IMR-90 (cell line): ENCODE data around the gene SLC52A3. TPM values are rescaled to one million over a fixed set of nuclear protein-coding genes. Genes with fewer than 3 reads are reported as not detected.

Experiments
- ATAC-seq: fragments of 200-7000 bp; cut with Tn5 transposase; 2 replicates; pipeline ENCODE4 v1.9.1; 2020; ENCODE audit warnings: low read depth, mild to moderate bottlenecking, moderate library complexity
- BruUV-seq: library from RNA; stranded (reverse); fragments of 400-500 nt; replicated peaks from 2 replicates; lab custom pipeline; 2021; lab: Mats Ljungman, UMichigan
- CTCF ChIA-PET: fragments of 300-600 bp; formaldehyde crosslinking; extraction: SDS; loops from one replicate; lab custom pipeline; 2021; ENCODE audit warnings: antibody characterized with exemption; lab: Yijun Ruan, JAX
- POLR2A ChIA-PET: fragments of 300-600 bp; sonication (Branson Sonifier 250); formaldehyde crosslinking; loops from one replicate; lab custom pipeline; 2022; ENCODE audit warnings: antibody characterized with exemption; ENCODE audit not compliant: unreplicated experiment; lab: Charles Lee
- DNase-seq: peaks from one replicate; pipeline ENCODE4 v3.0.0; 2013
- H2AFZ ChIP-seq: replicated peaks from 2 replicates; pipeline ENCODE3; 2013; ENCODE audit warnings: low read length, mild to moderate bottlenecking; ENCODE audit not compliant: poor library complexity
- H2AK5ac ChIP-seq: 2 replicates; pipeline ENCODE4 v1.6.1; 2013; ENCODE audit warnings: low read depth, low read length, inconsistent platforms
- H2AK9ac ChIP-seq: replicated peaks from 2 replicates; pipeline ENCODE3; 2013; ENCODE audit warnings: mild to moderate bottlenecking, low read depth, low read length, moderate library complexity; ENCODE audit not compliant: poor library complexity
- H2BK120ac ChIP-seq: 2 replicates; pipeline ENCODE4 v1.6.1; 2013; ENCODE audit warnings: low read depth, low read length, inconsistent platforms
- H2BK15ac ChIP-seq: 3 replicates; pipeline ENCODE4 v1.6.1; 2013; ENCODE audit warnings: low read depth, low read length, inconsistent platforms
- H2BK20ac ChIP-seq: 2 replicates; pipeline ENCODE4 v1.6.1; 2013; ENCODE audit warnings: low read depth, mild to moderate bottlenecking, inconsistent platforms, low read length, moderate library complexity
- H2BK5ac ChIP-seq: 2 replicates; pipeline ENCODE4 v1.6.1; 2013; ENCODE audit warnings: mild to moderate bottlenecking, low read depth, low read length, inconsistent platforms; ENCODE audit not compliant: poor library complexity, severe bottlenecking
- H3K14ac ChIP-seq: replicated peaks from 2 replicates; pipeline ENCODE4 v1.6.1; 2013; ENCODE audit warnings: low read depth, low read length, inconsistent platforms
- H3K18ac ChIP-seq: 2 replicates; pipeline ENCODE4 v1.6.1; 2013; ENCODE audit warnings: low read depth, low read length, control low read depth
- H3K23ac ChIP-seq: 2 replicates; pipeline ENCODE4 v1.6.1; 2013; ENCODE audit warnings: low read depth, low read length, inconsistent platforms
- H3K27ac ChIP-seq: 2 replicates; pipeline ENCODE4 v1.5.1; 2013; ENCODE audit warnings: mild to moderate bottlenecking, control low read depth, low read length; ENCODE audit not compliant: insufficient read depth
- H3K27me3 ChIP-seq: 2 replicates; pipeline ENCODE4 v1.6.1; 2013; ENCODE audit warnings: low read length; ENCODE audit not compliant: control insufficient read depth, insufficient read depth
- H3K36me3 ChIP-seq: 2 replicates; pipeline ENCODE4 v1.6.1; 2013; ENCODE audit warnings: low read length, mixed read lengths; ENCODE audit not compliant: control insufficient read depth, insufficient read depth
- H3K4ac ChIP-seq: 2 replicates; pipeline ENCODE4 v1.6.1; 2013; ENCODE audit warnings: low read depth, low read length, inconsistent platforms
- H3K4me1 ChIP-seq: 2 replicates; pipeline ENCODE4 v1.6.1; 2013; ENCODE audit warnings: low read length, mixed read lengths; ENCODE audit not compliant: control insufficient read depth, insufficient read depth
- H3K4me2 ChIP-seq: 2 replicates; pipeline ENCODE4 v1.6.1; 2013; ENCODE audit warnings: low read depth, mild to moderate bottlenecking, control low read depth, low read length, moderate library complexity
- H3K4me3 ChIP-seq: 2 replicates; pipeline ENCODE4 v1.5.1; 2013; ENCODE audit warnings: low read depth, mild to moderate bottlenecking, control low read depth, low read length, moderate library complexity; ENCODE audit not compliant: insufficient read depth
- H3K56ac ChIP-seq: 2 replicates; pipeline ENCODE4 v1.6.1; 2013; ENCODE audit warnings: low read length, inconsistent platforms; ENCODE audit not compliant: insufficient read depth; ENCODE audit errors: extremely low read depth
- H3K79me1 ChIP-seq, 2 experiments: 2 replicates each; pipeline ENCODE4 v1.6.1; 2013; ENCODE audit warnings: low read length in 2 of 2, inconsistent platforms in 1 of 2, low read depth in 1 of 2
- H3K9ac ChIP-seq: 2 replicates; pipeline ENCODE4 v1.6.1; 2013; ENCODE audit warnings: low read depth, low read length, control low read depth
- H3K9me1 ChIP-seq: 2 replicates; pipeline ENCODE4 v1.6.1; 2013; ENCODE audit warnings: low read length, inconsistent platforms; ENCODE audit not compliant: insufficient read depth
- H3K9me3 ChIP-seq: 2 replicates; pipeline ENCODE4 v1.6.1; 2013; ENCODE audit warnings: low read length; ENCODE audit not compliant: control insufficient read depth, insufficient read depth
- H4K20me1 ChIP-seq: 2 replicates; pipeline ENCODE4 v1.6.1; 2013; ENCODE audit warnings: low read length, inconsistent platforms; ENCODE audit not compliant: insufficient read depth
- H4K5ac ChIP-seq: 2 replicates; pipeline ENCODE4 v1.6.1; 2013; ENCODE audit warnings: mild to moderate bottlenecking, low read depth, low read length, control low read depth
- H4K8ac ChIP-seq, 2 experiments: 2 replicates each; pipeline ENCODE4 v1.6.1; 2013; ENCODE audit warnings: low read depth in 2 of 2, low read length in 2 of 2, control low read depth in 1 of 2, inconsistent platforms in 1 of 2
- H4K91ac ChIP-seq: 2 replicates; pipeline ENCODE4 v1.6.1; 2013; ENCODE audit warnings: low read depth, low read length, inconsistent platforms; ENCODE audit not compliant: insufficient read depth
- CEBPB ChIP-seq: IDR thresholded peaks from 2 replicates; pipeline ENCODE4 v1.6.1; 2012; ENCODE audit warnings: low read depth, low read length, improper control_type of control experiment
- MAZ ChIP-seq: IDR thresholded peaks from 2 replicates; pipeline ENCODE4 v1.6.1; 2012; ENCODE audit warnings: low read depth, mild to moderate bottlenecking, low read length, improper control_type of control experiment, moderate library complexity, borderline replicate concordance
- WGBS, 2 experiments: methylation state at CpG; one replicate each; pipeline versions ENCODE4 v1.1.5 to v1.1.7; 2013; ENCODE audit warnings: missing lambda C conversion rate in 2 of 2; ENCODE audit not compliant: insufficient read length in 1 of 2; ENCODE audit errors: extremely low coverage in 2 of 2; 5-methylcytosine and 5-hydroxymethylcytosine counted together
- dilution Hi-C: fragments of 300-500 bp; cut with HindIII; formaldehyde crosslinking; loops from one replicate; pipeline ENCODE4 v1.14.3; 2018; ENCODE audit warnings: low sequenced_read_pairs; ENCODE audit not compliant: unreplicated experiment
- in situ Hi-C: fragments of 300-500 bp; cut with MboI; formaldehyde crosslinking; loops from 3 replicates; pipeline ENCODE4 v1.14.3; 2019; ENCODE audit warnings: low sequenced_read_pairs, inconsistent platforms, mixed read lengths
- intact Hi-C: fragments of 100-400 bp; cut with micrococcal nuclease; formaldehyde crosslinking; loops from 2 replicates; pipeline ENCODE4 v1.10.0; 2022
- polyA plus RNA-seq, 3 experiments: library from polyadenylated mRNA; depleted of rRNA; stranded (reverse); fragments of >200 nt; gene quantifications; 2 replicates each; pipeline ENCODE4 v1.2.3, GENCODE V29; 2012; ENCODE audit warnings: low replicate concordance in 1 of 3
- total RNA-seq: library from RNA; depleted of rRNA; stranded (reverse); fragments of >200 nt; gene quantifications from 2 replicates; pipeline ENCODE4 v1.2.3, GENCODE V29; 2012
- TF ChIP-seq, protein P1 (sequence below): fragments of 150-350 bp; IDR thresholded peaks from 2 replicates; pipeline ENCODE4 v1.6.1; 2017; ENCODE audit warnings: mild to moderate bottlenecking, antibody characterized with exemption, low read length, low read depth

The SLC52A3 gene
- total and polyA plus RNA-seq, 2 of the 4 experiments (the other 2 are of a cell fraction) = not detected

DNA sequence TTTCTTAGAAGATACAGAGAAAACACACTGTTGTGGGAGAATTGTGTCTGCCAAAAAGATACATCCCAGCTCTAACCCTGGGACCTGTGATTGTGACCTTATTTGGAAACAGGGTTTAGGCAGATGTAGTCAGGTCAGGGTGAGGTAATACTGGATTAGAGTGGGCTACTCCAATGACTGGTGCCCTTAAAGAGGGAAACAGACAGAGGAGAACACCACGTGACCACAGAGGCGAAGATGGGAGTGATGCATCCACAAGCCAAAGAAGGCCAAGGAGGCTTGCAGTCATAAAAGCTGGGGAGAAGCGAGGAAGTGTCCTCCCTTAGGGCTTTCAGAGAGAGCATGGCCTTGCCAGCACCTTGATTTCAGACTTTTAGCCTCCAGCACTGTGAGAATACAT lies 35.6 kb downstream of the SLC52A3 start:
- ChIA-PET POLR2A (no interaction called here), CTCF (no interaction called here)
- no peak overlapping the region for H4K8ac ChIP-seq
- H3K27me3 ChIP-seq = peaks cover 27% of the 10 kb centered on the region
- no peak overlapping the region for H3K18ac ChIP-seq
- H3K4me3 ChIP-seq = no peak overlapping the region
- no peak overlapping the region for H3K4me2 ChIP-seq
- intact Hi-C loops (no loop called here), dilution Hi-C loops (no loop called here), in situ Hi-C loops (loop anchor here (10.0 kb wide), 1 partner anchor 378 kb away; no protein-coding TSS in a partner anchor)
- H2BK5ac ChIP-seq = no peak overlapping the region
- H3K14ac ChIP-seq = no peak overlapping the region
- no peak overlapping the region for H2AK9ac ChIP-seq
- H4K5ac ChIP-seq = no peak overlapping the region
- H3K9me3 ChIP-seq = no peaks in the 10 kb centered on the region
- H4K91ac ChIP-seq = no peak overlapping the region
- H3K4me1 ChIP-seq = no peaks in the 10 kb centered on the region
- H2AFZ ChIP-seq = no peak overlapping the region
- H3K23ac ChIP-seq = no peak overlapping the region
- H3K56ac ChIP-seq = no peak overlapping the region
- H2AK5ac ChIP-seq = no peak overlapping the region
- WGBS, 2 experiments = 17% methylated on average over 1 of the region's 3 CpGs; no CpG with 5 or more reads in 1 of the 2 experiments
- no peak overlapping the region for H3K9ac ChIP-seq
- H4K20me1 ChIP-seq = no peaks in the 10 kb centered on the region
- no peaks in the 10 kb centered on the region for H3K9me1 ChIP-seq
- DNase-seq (no peak), ATAC-seq (no peak)
- no peak overlapping the region for H3K4ac ChIP-seq
- no peak overlapping the region for H3K27ac ChIP-seq
- no peaks in the 10 kb centered on the region for H3K79me1 ChIP-seq
- H2BK120ac ChIP-seq = no peak overlapping the region
- no peak overlapping the region for H2BK20ac ChIP-seq
- TF ChIP-seq, protein P1, sequence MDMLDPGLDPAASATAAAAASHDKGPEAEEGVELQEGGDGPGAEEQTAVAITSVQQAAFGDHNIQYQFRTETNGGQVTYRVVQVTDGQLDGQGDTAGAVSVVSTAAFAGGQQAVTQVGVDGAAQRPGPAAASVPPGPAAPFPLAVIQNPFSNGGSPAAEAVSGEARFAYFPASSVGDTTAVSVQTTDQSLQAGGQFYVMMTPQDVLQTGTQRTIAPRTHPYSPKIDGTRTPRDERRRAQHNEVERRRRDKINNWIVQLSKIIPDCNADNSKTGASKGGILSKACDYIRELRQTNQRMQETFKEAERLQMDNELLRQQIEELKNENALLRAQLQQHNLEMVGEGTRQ = peak; percentile 37; the same call in 1 of the 2 replicates
- TF ChIP-seq MAZ (no peak), CEBPB (no peak)
- BruUV-seq = no TSS peak
- H2BK15ac ChIP-seq = no peak overlapping the region
- H3K36me3 ChIP-seq = no peaks in the 10 kb centered on the region
